Calu3 (cell line): ENCODE data around the gene DYRK3. TPM values are rescaled to one million over a fixed set of nuclear protein-coding genes. Genes with fewer than 3 reads are reported as not detected.
"Not testable (repeated sequence)": the region's sequence is repeated elsewhere in the genome, so short reads cannot be mapped to it uniquely, and the experiment has no call there.

Experiments
- BruUV-seq: library from RNA; stranded (reverse); fragments of 400-500 nt; replicated peaks from 2 replicates; lab custom pipeline; 2021; lab: Mats Ljungman, UMichigan
- CTCF ChIA-PET: fragments of 300-600 bp; sonication (Branson Sonifier 250); formaldehyde crosslinking; loops from one replicate; lab custom pipeline; 2022; ENCODE audit warnings: antibody characterized with exemption; lab: Charles Lee
- DNase-seq: peaks from one replicate; pipeline ENCODE4 v3.0.0; 2022
- H3K27ac Mint-ChIP-seq: one replicate; pipeline ENCODE4 v1.8.0; 2022; ENCODE audit warnings: mixed read lengths; ENCODE audit not compliant: unreplicated experiment
- H3K27me3 Mint-ChIP-seq: one replicate; pipeline ENCODE4 v1.8.0; 2022; ENCODE audit warnings: mixed read lengths; ENCODE audit not compliant: unreplicated experiment
- H3K36me3 Mint-ChIP-seq: one replicate; pipeline ENCODE4 v1.8.0; 2022; ENCODE audit warnings: mild to moderate bottlenecking, moderate library complexity, mixed read lengths; ENCODE audit not compliant: insufficient read depth, unreplicated experiment
- H3K4me1 Mint-ChIP-seq: one replicate; pipeline ENCODE4 v1.8.0; 2022; ENCODE audit warnings: mild to moderate bottlenecking, low read depth, mixed read lengths; ENCODE audit not compliant: unreplicated experiment
- H3K4me3 Mint-ChIP-seq: one replicate; pipeline ENCODE4 v1.8.0; 2022; ENCODE audit warnings: mild to moderate bottlenecking, low read depth, moderate library complexity, mixed read lengths; ENCODE audit not compliant: unreplicated experiment
- H3K9me3 Mint-ChIP-seq: one replicate; pipeline ENCODE4 v1.8.0; 2022; ENCODE audit warnings: low read depth, mixed read lengths; ENCODE audit not compliant: unreplicated experiment
- intact Hi-C: fragments of 100-400 bp; cut with micrococcal nuclease; formaldehyde crosslinking; loops from one replicate; pipeline ENCODE4 v1.10.0; 2022; ENCODE audit not compliant: unreplicated experiment
- total RNA-seq: library from RNA; stranded (reverse); gene quantifications from 2 replicates; pipeline ENCODE4 v1.2.3, GENCODE V29; 2022
- TF ChIP-seq, protein P1 (sequence below): fragments of 200-600 bp; IDR thresholded peaks from one replicate; pipeline ENCODE4 v1.8.0; 2022; ENCODE audit warnings: antibody characterized with exemption; ENCODE audit not compliant: unreplicated experiment

The DYRK3 gene
- total RNA-seq, 1 experiment from 2014 or later: 7.6 TPM

DNA sequence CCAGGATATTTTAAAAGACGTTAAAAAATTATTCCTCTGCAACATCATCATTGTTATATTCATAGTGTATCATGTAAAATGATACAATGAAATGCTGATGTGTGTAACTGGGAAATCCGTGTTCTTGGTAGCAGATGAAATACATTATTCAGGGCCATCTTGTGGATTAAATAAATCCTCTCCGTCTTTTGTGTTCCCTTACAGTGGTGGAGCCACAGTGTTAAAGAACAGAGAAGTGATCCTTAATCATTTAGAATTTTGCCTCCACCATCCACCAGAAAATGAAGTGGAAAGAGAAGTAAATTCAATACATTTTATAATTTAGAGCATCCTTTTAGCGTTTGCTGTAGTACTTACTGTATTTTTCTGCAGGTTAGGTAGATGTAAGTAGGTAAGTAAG is 1.3 kb downstream of the DYRK3 start:
- BruUV-seq: no TSS peak
- Mint-ChIP-seq H3K27me3 (peaks cover 25% of the 10 kb centered on the region), H3K27ac (no peak overlapping the region), H3K36me3 (peaks cover 25% of the 10 kb centered on the region), H3K4me3 (peak overlapping the region; percentile 95), H3K9me3 (no peaks in the 10 kb centered on the region), H3K4me1 (peaks cover 26% of the 10 kb centered on the region)
- DNase-seq: no peak
- CTCF ChIA-PET: no interaction called here
- TF ChIP-seq, protein P1, sequence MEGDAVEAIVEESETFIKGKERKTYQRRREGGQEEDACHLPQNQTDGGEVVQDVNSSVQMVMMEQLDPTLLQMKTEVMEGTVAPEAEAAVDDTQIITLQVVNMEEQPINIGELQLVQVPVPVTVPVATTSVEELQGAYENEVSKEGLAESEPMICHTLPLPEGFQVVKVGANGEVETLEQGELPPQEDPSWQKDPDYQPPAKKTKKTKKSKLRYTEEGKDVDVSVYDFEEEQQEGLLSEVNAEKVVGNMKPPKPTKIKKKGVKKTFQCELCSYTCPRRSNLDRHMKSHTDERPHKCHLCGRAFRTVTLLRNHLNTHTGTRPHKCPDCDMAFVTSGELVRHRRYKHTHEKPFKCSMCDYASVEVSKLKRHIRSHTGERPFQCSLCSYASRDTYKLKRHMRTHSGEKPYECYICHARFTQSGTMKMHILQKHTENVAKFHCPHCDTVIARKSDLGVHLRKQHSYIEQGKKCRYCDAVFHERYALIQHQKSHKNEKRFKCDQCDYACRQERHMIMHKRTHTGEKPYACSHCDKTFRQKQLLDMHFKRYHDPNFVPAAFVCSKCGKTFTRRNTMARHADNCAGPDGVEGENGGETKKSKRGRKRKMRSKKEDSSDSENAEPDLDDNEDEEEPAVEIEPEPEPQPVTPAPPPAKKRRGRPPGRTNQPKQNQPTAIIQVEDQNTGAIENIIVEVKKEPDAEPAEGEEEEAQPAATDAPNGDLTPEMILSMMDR: no peak
- intact Hi-C loops: loop anchor here (10.0 kb wide), 1 partner anchor 78 kb away; no protein-coding TSS in a partner anchor

DNA sequence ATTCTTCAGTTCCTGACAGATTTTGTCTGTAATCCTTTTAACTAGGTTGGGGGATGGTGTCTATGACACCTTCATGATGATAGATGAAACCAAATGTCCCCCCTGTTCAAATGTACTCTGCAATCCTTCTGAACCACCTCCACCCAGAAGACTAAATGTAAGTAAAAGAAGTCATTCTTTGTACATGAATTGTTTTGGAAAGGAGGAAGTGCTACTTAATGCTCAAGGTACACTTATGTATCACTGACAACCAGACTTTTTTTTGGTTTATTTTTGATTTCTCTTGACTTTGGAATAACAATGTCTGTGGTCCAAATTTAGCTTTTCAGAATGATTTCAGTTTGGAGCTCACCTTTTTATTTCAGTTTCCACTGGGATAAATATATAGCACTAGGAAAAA is 2.3 kb downstream of the DYRK3 start:
- CTCF ChIA-PET: no interaction called here
- H3K27ac Mint-ChIP-seq: no peak overlapping the region
- peaks cover 26% of the 10 kb centered on the region for H3K4me1 Mint-ChIP-seq
- no TSS peak for BruUV-seq
- H3K36me3 Mint-ChIP-seq: peaks cover 23% of the 10 kb centered on the region
- no peak overlapping the region for H3K4me3 Mint-ChIP-seq
- H3K27me3 Mint-ChIP-seq: peaks cover 16% of the 10 kb centered on the region
- intact Hi-C loops: loop anchor here (10.0 kb wide), 1 partner anchor 77 kb away; no protein-coding TSS in a partner anchor
- H3K9me3 Mint-ChIP-seq: no peaks in the 10 kb centered on the region
- no peak for DNase-seq
- TF ChIP-seq, protein P1: no peak

DNA sequence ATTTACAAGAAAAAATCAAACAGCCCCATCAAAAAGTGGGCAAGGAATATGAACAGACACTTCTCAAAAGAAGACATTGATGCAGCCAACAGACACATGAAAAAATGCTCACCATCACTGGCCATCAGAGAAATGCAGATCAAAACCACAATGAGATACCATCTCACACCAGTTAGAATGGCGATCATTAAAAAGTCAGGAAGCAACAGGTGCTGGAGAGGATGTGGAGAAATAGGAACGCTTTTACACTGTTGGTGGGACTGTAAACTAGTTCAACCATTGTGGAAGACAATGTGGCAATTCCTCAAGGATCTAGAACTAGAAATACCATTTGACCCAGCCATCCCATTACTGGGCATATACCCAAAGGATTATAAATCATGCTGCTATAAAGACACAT is 6.7 kb downstream of the DYRK3 start:
- H3K4me1 Mint-ChIP-seq, H3K4me3 Mint-ChIP-seq, intact Hi-C loops, H3K36me3 Mint-ChIP-seq, H3K27ac Mint-ChIP-seq, BruUV-seq, H3K9me3 Mint-ChIP-seq, CTCF ChIA-PET, DNase-seq, H3K27me3 Mint-ChIP-seq: not testable (repeated sequence)

DNA sequence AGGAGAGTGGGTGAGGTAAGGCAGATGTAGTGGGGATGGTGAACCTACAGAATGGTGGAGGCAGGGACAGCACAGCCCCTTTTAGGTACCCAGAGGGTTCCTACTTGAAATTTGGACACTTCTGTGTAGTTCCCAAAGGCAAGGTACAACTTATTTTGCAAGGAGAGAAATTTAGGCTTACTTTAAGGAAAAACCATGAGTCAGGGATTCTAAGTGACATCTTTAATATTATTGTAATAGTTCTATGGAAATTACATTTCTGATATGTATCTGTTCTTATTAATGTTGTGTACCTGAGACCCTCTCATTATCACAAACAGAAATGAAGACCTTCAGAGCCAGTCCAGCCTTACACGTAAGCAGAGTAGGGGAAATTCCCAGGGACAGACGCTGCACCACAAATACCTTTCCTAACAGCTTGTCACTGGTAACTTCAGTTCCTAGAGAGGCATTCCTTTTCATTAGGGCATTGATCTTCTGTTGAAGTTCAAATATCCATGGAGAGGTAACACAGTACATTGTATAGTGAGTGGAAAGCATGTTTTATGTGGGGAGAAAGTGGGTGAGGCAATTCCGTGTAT is 7.9 kb downstream of the DYRK3 start:
- CTCF ChIA-PET: no interaction called here
- no peaks in the 10 kb centered on the region for H3K4me1 Mint-ChIP-seq
- intact Hi-C loops: no loop called here
- H3K27ac Mint-ChIP-seq: no peak overlapping the region
- BruUV-seq: no TSS peak
- H3K27me3 Mint-ChIP-seq: no peaks in the 10 kb centered on the region
- TF ChIP-seq, protein P1: no peak
- no peak overlapping the region for H3K4me3 Mint-ChIP-seq
- H3K9me3 Mint-ChIP-seq: no peaks in the 10 kb centered on the region
- H3K36me3 Mint-ChIP-seq: no peaks in the 10 kb centered on the region
- no peak for DNase-seq

DNA sequence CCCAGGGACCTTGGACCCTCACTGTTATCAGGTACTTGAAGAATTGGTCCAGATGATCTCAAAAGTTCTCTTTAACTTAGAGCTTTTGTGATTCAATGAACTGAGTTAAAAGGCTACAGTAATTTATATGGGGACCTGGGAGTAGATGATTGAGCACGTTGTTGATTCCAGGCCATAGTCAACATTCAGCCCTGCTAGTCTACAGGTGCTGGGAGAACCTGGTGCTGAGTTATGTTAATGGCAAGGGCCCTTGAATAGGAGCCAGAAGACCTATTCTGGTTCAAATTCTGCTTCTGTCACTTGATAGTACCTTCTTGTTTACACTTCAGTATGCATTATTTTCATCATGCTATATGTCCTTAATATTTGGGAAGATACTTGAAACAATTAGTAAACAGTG is 11.2 kb downstream of the DYRK3 start:
- no peaks in the 10 kb centered on the region for H3K27me3 Mint-ChIP-seq
- no peaks in the 10 kb centered on the region for H3K4me1 Mint-ChIP-seq
- no peak overlapping the region for H3K4me3 Mint-ChIP-seq
- intact Hi-C loops: no loop called here
- H3K27ac Mint-ChIP-seq: no peak overlapping the region
- DNase-seq: no peak
- H3K9me3 Mint-ChIP-seq: no peaks in the 10 kb centered on the region
- TF ChIP-seq, protein P1: no peak
- H3K36me3 Mint-ChIP-seq: no peaks in the 10 kb centered on the region
- no TSS peak for BruUV-seq
- CTCF ChIA-PET: no interaction called here
